A172 (cell line): ENCODE measurements around the gene B4GALT6. TPM values are rescaled to one million over a fixed set of nuclear protein-coding genes. Genes with fewer than 3 reads are reported as not detected.
"Not testable (repeated sequence)": the region's sequence is repeated elsewhere in the genome, so short reads cannot be mapped to it uniquely, and the experiment has no call there.

Source experiments
- DNase-seq: peaks from one replicate; pipeline ENCODE4 v3.0.0-alpha.2; 2015; ENCODE audit warnings: low spot score
- total RNA-seq: library from RNA; depleted of rRNA; stranded (reverse); fragments of >200 nt; shearing (Covaris generic); gene quantifications from 2 replicates; pipeline ENCODE4 v1.2.3, GENCODE V29; 2014; rRNA removed

Gene B4GALT6
- 15.1 and 17.5 TPM in 2 replicates for total RNA-seq

- peak; percentile 48 for DNase-seq
These were observed at the start of gene B4GALT6 for GRCh38 chr18:31684279-31685096. Gene B4GALT6 (minus strand): TSS chr18:31684581. CDS start chr18:31684426, 155 bp downstream.

- DNase-seq, result no peak
These were observed 47.2 kb upstream of the B4GALT6 start for GRCh38 chr18:31731628-31732027.

GRCh38 chr18:31729196-31729595, 44.8 kb upstream of the B4GALT6 start:
- not testable (repeated sequence) for DNase-seq

- no peak for DNase-seq
These were observed 39.8 kb upstream of the B4GALT6 start for GRCh38 chr18:31723990-31724711.

GRCh38 chr18:31723639-31723989, 39.2 kb upstream of the B4GALT6 start:
- DNase-seq, result no peak

GRCh38 chr18:31722369-31722957, 38.1 kb upstream of the B4GALT6 start:
- DNase-seq, result peak; percentile 79

GRCh38 chr18:31721601-31722000, 37.2 kb upstream of the B4GALT6 start:
- no peak for DNase-seq

GRCh38 chr18:31720867-31721266, 36.5 kb upstream of the B4GALT6 start:
- no peak for DNase-seq

GRCh38 chr18:31719363-31720006, 35.1 kb upstream of the B4GALT6 start:
- DNase-seq, result no peak

- DNase-seq, result no peak
These were observed 34.0 kb upstream of the B4GALT6 start for GRCh38 chr18:31718386-31718785.

- no peak for DNase-seq
These were observed 32.0 kb upstream of the B4GALT6 start for GRCh38 chr18:31716362-31716761.

- no peak for DNase-seq
These were observed 27.2 kb upstream of the B4GALT6 start for GRCh38 chr18:31711365-31712172.

GRCh38 chr18:31710826-31711225, 26.4 kb upstream of the B4GALT6 start:
- no peak for DNase-seq

- no peak for DNase-seq
These were observed 23.4 kb upstream of the B4GALT6 start for GRCh38 chr18:31707815-31708214.

- no peak for DNase-seq
These were observed 18.1 kb upstream of the B4GALT6 start for GRCh38 chr18:31702449-31702848.

- no peak for DNase-seq
These were observed 17.4 kb upstream of the B4GALT6 start for GRCh38 chr18:31701744-31702143.

- DNase-seq, result no peak
These were observed 16.6 kb upstream of the B4GALT6 start for GRCh38 chr18:31700990-31701389.

GRCh38 chr18:31697351-31698298, 13.2 kb upstream of the B4GALT6 start:
- DNase-seq, result no peak

- no peak for DNase-seq
These were observed 11.6 kb upstream of the B4GALT6 start for GRCh38 chr18:31695989-31696388.

GRCh38 chr18:31694297-31694696, 9.9 kb upstream of the B4GALT6 start:
- no peak for DNase-seq
